Testis (tissue), 2 donors: Measurements from ENCODE around the gene CPSF4L.

ENCODE experiments used
- POLR2A ChIP-seq: fragments of 450-650 bp; IDR thresholded peaks from one replicate; pipeline ENCODE4 v1.6.1; 2017; ENCODE audit warnings: antibody characterized with exemption, mild to moderate bottlenecking, moderate library complexity
- TF ChIP-seq, protein P1 (sequence below), 3 experiments: fragments of 450-650 bp in 2 of 3; fragments of 200-600 bp in 1 of 3; sonication (generic) in 1 of 3; IDR thresholded peaks; one replicate each; pipeline ENCODE4 v1.5.1; 2016 to 2019; ENCODE audit warnings: antibody characterized with exemption in 3 of 3, mild to moderate bottlenecking in 2 of 3, moderate library complexity in 1 of 3

DNA sequence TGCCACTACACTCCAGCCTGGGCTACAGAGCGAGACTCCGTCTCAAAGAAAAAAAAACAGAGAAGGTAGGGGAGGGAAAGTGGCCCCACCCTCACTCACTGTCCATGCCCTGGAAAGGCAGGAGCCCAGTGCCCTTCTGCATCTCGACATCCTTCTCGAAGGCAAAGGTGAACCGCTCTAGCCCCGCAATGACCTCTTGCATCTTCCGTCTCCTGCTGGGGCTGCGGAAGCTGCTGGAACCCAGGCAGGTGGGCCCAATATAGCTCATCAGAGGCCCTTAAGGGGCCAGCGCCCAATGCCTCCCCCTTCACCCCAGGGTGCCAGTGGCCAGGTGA lies at the start of gene CPSF4L:
- TF ChIP-seq, protein P1, sequence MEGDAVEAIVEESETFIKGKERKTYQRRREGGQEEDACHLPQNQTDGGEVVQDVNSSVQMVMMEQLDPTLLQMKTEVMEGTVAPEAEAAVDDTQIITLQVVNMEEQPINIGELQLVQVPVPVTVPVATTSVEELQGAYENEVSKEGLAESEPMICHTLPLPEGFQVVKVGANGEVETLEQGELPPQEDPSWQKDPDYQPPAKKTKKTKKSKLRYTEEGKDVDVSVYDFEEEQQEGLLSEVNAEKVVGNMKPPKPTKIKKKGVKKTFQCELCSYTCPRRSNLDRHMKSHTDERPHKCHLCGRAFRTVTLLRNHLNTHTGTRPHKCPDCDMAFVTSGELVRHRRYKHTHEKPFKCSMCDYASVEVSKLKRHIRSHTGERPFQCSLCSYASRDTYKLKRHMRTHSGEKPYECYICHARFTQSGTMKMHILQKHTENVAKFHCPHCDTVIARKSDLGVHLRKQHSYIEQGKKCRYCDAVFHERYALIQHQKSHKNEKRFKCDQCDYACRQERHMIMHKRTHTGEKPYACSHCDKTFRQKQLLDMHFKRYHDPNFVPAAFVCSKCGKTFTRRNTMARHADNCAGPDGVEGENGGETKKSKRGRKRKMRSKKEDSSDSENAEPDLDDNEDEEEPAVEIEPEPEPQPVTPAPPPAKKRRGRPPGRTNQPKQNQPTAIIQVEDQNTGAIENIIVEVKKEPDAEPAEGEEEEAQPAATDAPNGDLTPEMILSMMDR (IDR thresholded peaks at IDR 0.05) = no peak
- no peak for TF ChIP-seq POLR2A
